Adrenal gland (tissue), 5 donors: ENCODE measurements around the gene SEBOX.

ENCODE experiments used
- CTCF ChIP-seq, 6 experiments: fragments of 450-650 bp in 4 of 6; fragments of 200-600 bp in 2 of 6; sonication (generic) in 1 of 6; IDR thresholded peaks; 1 replicate in 5 of 6; 2 replicates in 1 of 6; pipeline versions ENCODE4 v1.5.1 to v1.8.0; 2016 to 2021; ENCODE audit warnings: antibody characterized with exemption in 6 of 6, mild to moderate bottlenecking in 2 of 6, moderate library complexity in 1 of 6
- POLR2A ChIP-seq, 2 donors: fragments of 450-650 bp; IDR thresholded peaks; one replicate each; pipeline ENCODE4 v1.6.1; 2017; ENCODE audit warnings: antibody characterized with exemption in 2 of 2, mild to moderate bottlenecking in 2 of 2, moderate library complexity in 1 of 2
- donor health status: DM: no; HTN: no; CAD: no.

DNA sequence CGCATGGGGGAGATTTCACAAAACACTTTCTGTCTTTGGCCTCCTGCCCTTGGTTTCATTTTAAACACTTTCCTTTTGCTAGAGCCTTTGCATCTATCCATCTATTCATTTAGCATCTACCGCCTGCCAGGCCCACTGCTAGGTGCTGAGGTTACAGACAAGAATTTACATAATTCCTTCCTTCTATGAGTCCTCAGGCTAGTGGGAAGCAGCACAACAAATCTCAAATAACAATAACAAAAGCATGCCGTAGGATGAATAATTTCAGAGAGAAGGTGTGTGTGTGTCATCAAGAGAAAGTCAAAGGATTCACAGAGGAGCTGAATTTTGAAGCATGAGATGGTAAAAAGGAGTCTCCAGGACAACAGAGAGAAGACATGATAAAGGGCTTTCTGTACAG, 47.1 kb upstream of the SEBOX start:
- TF ChIP-seq CTCF (IDR thresholded peaks at IDR 0.05) = no peak
- TF ChIP-seq POLR2A (IDR thresholded peaks at IDR 0.05) = no peak
